NCI-H2196 treated with DMSO at 0.1 percent for 48 hours (cell line): ENCODE results near the gene FHOD3.

Experiments
- DNase-seq: peaks from one replicate; lab custom pipeline; 2025; ENCODE audit not compliant: unreplicated experiment; lab: John Stamatoyannopoulos, UW

The FHOD3 gene

DNA sequence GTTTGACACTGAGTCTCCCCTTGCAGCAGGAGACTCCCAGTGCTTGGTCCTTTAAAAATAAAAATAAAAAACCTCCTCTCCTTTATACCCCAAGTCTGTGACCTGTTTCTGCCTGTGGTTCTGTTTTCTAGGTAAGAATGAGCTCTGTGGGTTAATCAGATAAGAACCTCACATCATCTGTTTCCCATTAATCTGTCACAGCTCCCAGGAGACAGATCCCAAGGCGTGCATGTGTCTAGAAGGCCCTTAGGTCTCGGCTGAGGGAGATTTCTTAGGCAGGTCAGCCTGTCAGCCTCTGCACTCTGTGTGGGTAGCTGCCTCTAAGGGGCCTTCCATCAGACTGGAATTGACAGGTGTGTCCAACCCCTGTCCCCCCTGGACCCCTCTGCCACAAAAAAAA lies 80.7 kb downstream of the FHOD3 start:
- DNase-seq = no peak

GRCh38 chr18:36379435-36379984 lies 82.0 kb downstream of the FHOD3 start:
- DNase-seq = no peak

DNA sequence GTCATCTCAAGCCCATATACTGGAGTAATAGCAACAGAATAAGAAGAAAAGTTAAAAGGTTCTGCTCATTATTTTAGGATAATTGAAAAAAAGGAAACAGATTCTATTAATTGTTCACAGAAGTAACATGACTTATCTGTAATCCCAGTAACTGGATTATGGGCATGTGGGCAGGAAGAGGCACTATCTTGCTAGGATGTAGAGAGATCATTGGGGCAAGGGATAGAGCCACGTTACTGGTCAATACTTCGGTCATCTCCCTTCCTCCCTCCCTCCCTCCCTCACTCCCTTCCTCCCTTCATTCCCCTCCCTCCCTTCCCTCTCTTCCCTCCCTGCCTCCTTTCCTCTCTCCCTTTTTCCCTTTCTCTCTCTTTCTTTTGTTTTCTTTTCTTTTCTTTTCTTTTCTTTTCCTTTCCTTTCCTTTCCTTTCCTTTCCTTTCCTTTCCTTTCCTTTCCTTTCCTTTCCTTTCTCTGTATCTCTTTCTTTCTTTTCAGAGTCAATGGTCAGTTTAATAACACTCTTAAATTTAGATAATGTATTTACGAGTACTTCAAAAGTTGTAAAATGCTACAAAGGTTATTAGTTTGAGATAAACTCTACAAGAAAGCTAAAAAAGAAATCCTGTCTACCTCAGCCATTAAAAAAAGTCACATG lies 82.8 kb downstream of the FHOD3 start:
- DNase-seq = no peak

- DNase-seq = no peak
Observed at GRCh38 chr18:36381075-36381474, 83.6 kb downstream of the FHOD3 start.

- DNase-seq = no peak
Observed at GRCh38 chr18:36382854-36383253, 85.3 kb downstream of the FHOD3 start.

- no peak for DNase-seq
Observed at GRCh38 chr18:36386150-36386920, 88.8 kb downstream of the FHOD3 start.

DNA sequence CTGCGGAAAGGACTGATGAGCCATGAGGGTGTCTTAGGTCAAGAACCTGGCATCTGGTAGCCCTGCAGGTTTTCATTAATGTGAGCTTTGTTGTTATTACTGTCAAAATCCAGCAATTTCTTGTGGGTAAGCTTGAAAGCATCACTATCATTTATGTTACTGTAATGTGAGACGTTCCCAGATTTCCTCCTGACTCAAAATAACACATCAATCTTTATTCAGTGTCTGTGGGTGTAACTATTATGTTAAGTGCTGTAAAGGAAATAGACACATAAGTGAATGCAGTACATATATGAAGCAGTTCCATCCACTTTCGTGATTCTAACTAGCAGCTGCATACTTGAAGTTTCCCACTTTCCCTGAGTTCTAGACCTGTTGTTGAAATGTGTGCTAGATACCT lies 89.8 kb downstream of the FHOD3 start:
- no peak for DNase-seq

- DNase-seq = no peak
Observed at GRCh38 chr18:36388310-36388709, 90.8 kb downstream of the FHOD3 start.

DNA sequence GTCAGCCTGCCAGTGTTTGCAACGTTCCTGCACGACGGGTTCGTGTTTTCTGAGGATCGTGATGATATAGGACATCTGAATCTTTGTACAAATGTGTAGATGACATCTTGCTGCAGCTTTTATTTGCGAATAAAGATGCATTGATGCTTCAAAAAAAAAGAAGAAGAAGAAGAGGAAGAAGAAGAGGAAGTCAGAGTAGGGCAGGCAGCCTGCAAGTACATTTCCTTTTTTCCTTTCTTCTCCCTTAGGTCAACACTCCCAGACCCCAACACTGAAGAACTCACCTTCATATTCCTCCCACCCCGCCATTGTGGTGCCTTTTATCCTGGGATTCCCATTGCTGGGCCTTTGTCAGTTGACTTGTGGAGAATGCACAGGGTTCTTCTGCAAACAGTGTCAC lies 91.5 kb downstream of the FHOD3 start:
- DNase-seq = no peak

GRCh38 chr18:36389811-36390581 lies 92.5 kb downstream of the FHOD3 start:
- DNase-seq = no peak

DNA sequence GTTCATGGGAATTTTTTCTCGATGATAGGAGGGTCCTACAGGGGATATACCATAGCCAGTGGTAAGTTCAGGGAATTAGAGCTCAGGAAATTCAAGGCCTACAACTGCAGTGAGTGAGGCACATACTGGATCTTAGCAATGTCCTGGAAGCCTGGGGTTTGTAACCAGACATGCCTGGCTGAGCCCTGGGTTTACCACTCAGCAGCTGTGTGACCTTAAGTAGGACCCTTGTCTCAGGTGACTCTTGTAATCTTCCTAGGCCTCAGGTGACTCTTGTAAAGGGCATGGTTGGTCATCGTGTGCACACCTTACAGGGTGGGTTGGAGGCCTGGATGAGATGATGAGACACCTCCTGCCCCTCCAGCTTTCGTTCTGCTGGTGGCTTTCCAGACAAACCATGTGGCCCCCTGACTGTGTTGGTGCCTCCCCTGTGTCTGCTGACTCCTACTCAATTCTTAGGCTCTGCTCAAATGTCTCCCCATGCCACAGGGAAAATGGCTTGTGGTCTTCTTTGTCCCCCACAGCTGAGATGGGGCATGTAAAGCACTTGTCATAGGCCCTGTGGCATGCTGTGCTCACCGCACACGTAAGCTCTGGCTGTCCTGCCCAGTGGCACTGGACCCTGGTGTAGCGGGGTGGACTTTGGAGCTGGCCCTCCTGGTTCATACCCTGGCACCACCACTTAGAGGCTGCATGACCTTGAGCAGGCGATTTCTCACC lies 94.1 kb downstream of the FHOD3 start:
- no peak for DNase-seq

GRCh38 chr18:36392164-36392978 lies 94.9 kb downstream of the FHOD3 start:
- no peak for DNase-seq

GRCh38 chr18:36392979-36393287 lies 95.4 kb downstream of the FHOD3 start:
- DNase-seq = no peak

GRCh38 chr18:36394486-36394885 lies 97.0 kb downstream of the FHOD3 start:
- no peak for DNase-seq

- no peak for DNase-seq
Observed at GRCh38 chr18:36396190-36396589, 98.7 kb downstream of the FHOD3 start.

GRCh38 chr18:36397033-36397432 lies 99.5 kb downstream of the FHOD3 start:
- no peak for DNase-seq

- no peak for DNase-seq
Observed at GRCh38 chr18:36398419-36398818, 100.9 kb downstream of the FHOD3 start.

DNA sequence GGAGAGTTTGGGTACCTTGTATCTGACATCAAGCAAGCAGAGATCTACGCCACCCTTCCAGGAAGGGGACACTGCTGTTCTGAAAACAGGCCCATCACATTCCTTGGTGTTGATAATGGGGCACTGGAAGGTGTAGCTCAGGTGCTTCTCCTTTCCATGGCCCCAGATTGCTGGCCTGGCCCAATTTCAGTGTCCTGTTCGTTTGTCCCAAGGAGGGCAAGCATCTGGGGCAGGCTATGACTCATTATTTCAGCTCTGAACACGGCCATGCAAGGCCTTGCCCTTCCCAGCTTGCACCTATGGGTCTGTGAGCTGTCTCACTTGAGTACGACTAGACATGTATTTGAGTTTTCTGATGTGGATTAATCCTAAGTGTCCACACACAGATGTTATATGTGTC lies 101.5 kb downstream of the FHOD3 start:
- no peak for DNase-seq

DNA sequence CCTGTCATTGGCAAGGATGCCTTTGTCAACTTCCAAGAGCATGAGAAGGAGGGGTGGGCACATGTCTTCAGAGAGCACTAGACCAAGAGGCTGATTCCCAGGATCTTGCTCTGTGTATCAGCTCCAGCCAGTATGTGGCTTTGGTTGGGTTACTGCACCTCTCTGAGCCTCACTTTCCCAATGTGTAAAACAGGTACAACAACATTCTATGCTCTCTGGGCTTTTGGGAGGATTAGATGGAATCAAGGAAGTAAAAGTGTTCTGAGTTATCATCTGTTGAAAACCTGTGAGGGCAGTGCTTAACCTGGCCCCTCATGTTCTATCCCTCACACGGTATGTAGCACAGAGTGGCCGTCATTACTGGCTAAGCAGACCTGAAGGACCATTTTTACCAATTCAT lies 103.9 kb downstream of the FHOD3 start:
- DNase-seq = no peak

DNA sequence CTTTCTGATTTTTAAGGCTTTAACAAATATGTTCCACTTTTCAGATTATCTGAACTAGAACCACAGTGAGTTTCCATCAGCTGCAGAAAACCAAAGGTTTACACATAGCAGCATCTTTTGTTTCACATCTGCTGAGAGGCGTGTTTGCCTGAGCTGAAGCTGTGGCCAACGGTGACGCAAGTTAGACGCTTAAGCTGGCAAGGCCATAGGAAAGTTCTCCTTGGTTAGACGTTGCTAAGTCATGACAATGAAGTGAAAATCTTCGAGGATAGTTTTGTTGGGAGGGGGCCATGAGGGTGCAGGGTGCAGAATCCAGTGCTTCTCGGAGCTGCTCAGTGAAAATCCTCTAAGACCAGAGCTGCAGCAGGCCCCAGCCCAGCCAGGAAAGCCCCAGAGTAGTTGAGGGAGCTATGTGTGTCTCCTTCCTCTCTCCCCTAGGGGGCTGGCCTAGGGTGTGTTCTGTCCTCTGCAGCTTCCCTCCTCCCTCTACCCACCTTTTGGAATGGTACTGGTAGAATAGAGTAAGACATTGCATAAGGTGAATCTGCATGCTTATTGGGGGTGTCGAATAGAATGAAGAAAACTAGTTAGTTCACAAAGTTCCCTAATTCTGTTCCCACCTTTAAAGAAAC lies 105.4 kb downstream of the FHOD3 start:
- DNase-seq = no peak
